Measurements from ENCODE around the gene COL6A3.
A peak's percentile ranks its signal among the peaks of the same experiment; 100 is the strongest.
"Not testable (repeated sequence)": the region's sequence is repeated elsewhere in the genome, so short reads cannot be mapped to it uniquely, and the experiment has no call there.

COL6A3 gene

DNA sequence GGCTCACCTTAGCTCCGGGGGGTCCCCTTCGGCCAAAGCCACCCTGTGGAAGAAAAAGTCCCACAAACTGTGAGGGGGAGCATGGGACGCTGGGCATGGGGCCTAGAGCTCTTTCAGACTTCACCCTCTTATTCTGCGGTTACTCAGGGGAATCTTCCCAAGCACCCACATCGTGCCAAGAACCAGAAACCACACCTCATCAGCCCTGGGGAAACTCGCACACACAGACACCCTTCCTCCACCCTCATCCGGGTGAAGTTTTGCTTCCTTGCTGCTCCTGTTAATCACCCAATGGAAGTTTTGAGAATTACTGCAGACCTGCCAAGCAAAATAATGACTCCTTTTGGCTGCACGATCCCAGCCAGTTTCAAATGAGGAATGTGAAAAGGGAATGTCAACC lies 59.1 kb downstream of the COL6A3 start:
- H3K27ac ChIP-seq, result no peak overlapping the region
- H3K27me3 ChIP-seq (replicated peaks), result no peaks in the 10 kb centered on the region
- in situ Hi-C loops (cut with HindIII; ENCODE audit: low pct_ligation_motif_present, low sequenced_read_pairs), result no loop called here
- DNase-seq, result peak; percentile 11
- no peak overlapping the region for H3K4me3 ChIP-seq (ENCODE audit: low read depth, low read length)
- peaks cover 97% of the 10 kb centered on the region for H3K36me3 ChIP-seq (replicated peaks)
- TF ChIP-seq, protein P1, sequence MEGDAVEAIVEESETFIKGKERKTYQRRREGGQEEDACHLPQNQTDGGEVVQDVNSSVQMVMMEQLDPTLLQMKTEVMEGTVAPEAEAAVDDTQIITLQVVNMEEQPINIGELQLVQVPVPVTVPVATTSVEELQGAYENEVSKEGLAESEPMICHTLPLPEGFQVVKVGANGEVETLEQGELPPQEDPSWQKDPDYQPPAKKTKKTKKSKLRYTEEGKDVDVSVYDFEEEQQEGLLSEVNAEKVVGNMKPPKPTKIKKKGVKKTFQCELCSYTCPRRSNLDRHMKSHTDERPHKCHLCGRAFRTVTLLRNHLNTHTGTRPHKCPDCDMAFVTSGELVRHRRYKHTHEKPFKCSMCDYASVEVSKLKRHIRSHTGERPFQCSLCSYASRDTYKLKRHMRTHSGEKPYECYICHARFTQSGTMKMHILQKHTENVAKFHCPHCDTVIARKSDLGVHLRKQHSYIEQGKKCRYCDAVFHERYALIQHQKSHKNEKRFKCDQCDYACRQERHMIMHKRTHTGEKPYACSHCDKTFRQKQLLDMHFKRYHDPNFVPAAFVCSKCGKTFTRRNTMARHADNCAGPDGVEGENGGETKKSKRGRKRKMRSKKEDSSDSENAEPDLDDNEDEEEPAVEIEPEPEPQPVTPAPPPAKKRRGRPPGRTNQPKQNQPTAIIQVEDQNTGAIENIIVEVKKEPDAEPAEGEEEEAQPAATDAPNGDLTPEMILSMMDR (IDR thresholded peaks at IDR 0.05; ENCODE audit: low read depth, low read length, missing control alignments), result no peak

DNA sequence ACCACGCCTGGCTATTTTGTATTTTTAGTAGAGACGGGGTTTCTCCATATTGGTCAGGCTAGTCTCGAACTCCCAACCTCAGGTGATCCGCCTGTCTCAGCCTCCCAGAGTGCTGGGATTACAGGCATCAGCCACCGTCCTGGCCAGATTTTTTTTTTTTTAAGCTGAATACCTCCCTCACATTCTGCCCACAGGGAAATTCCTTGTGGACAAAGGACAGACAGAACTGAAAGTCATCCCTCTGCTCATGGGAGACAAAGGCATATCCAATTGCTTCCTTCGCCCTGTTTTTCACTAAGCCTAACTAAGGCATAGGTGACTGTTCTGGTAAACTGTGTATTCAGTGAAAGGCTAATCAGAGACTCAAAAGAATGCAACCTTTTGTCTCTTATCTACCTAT lies 59.8 kb downstream of the COL6A3 start:
- H3K27ac ChIP-seq; H3K27me3 ChIP-seq (replicated peaks); DNase-seq; H3K4me3 ChIP-seq (ENCODE audit: low read depth, low read length); in situ Hi-C loops (cut with HindIII; ENCODE audit: low pct_ligation_motif_present, low sequenced_read_pairs): not testable (repeated sequence)
- peaks cover 97% of the 10 kb centered on the region for H3K36me3 ChIP-seq (replicated peaks)

DNA sequence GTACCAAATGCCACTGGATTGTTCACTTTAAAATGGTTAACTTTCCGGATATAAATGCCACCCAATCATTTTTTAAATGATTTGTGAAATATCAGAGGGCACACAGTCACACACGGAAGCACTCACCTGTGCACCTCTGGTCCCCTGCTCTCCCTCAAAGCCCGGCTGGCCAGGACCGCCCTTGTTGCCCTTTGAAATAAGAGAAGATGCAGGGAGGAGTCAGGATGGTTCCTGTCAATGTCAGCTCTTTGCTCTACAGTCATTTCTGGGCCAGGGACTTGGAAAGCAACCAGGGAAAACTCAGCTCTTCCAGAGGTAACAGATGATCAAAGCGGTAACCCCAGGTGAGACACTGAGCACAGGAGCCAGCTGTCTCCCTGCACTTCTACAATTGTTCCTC lies 60.7 kb downstream of the COL6A3 start:
- DNase-seq, result no peak
- Histone ChIP-seq H3K27ac (no peak overlapping the region), H3K27me3 (replicated peaks) (no peaks in the 10 kb centered on the region), H3K4me3 (ENCODE audit: low read depth, low read length) (no peak overlapping the region), H3K36me3 (replicated peaks) (peaks cover 97% of the 10 kb centered on the region)
- in situ Hi-C loops (cut with HindIII; ENCODE audit: low pct_ligation_motif_present, low sequenced_read_pairs), result no loop called here
- TF ChIP-seq, protein P1 (IDR thresholded peaks at IDR 0.05; ENCODE audit: low read depth, low read length, missing control alignments), result no peak

DNA sequence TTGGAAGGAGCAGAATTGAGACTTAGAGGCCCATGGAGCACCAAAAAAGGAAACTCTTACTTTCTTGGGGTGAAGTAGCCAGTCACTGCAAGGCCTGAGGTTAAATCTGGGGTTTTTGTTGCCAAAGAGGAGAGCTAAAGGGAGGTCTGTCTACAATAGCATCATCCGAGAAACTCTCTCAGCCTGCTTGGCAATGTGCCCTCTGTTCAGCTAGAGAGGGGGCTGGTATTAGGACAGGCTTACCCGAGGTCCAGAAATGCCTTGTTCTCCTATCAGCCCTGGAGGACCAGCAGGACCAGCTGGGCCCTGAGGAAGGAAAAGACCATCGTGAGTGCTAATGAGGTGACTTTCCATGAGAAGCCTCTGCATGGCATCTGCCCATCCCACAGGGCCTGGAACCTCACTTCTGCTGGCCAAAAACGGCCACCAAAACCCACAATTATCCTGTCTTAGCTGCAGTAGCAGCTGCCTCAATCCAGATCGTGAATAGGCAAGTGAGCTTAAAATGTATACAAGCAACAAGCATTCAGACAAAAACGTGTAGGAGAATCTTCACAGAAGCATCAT lies 61.6 kb downstream of the COL6A3 start:
- TF ChIP-seq, protein P1 (IDR thresholded peaks at IDR 0.05; ENCODE audit: low read depth, low read length, missing control alignments), result no peak
- H3K27ac ChIP-seq, result no peak overlapping the region
- no peak for DNase-seq
- H3K36me3 ChIP-seq (replicated peaks), result peaks cover 97% of the 10 kb centered on the region
- in situ Hi-C loops (cut with HindIII; ENCODE audit: low pct_ligation_motif_present, low sequenced_read_pairs), result no loop called here
- H3K4me3 ChIP-seq (ENCODE audit: low read depth, low read length), result no peak overlapping the region
- no peaks in the 10 kb centered on the region for H3K27me3 ChIP-seq (replicated peaks)

DNA sequence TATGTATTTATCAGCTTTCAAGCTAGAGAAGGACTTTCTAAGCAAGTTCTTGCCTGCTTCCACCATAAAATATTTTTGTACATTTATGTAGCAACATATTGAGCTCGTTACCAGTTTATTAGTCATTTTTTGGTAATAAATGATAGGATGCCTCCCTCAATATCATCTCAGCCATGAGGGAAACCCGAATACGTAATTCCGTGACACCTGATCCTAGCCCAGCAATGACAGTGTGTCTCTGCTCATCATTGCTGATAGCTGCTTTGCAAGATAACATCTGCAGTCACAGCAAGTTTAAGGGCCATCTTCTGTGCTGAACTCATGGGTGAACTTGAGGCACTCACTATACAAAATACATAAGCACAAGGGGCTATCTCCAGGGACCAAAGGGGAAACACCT lies 62.2 kb downstream of the COL6A3 start:
- H3K27ac ChIP-seq, result no peak overlapping the region
- no peaks in the 10 kb centered on the region for H3K27me3 ChIP-seq (replicated peaks)
- in situ Hi-C loops (cut with HindIII; ENCODE audit: low pct_ligation_motif_present, low sequenced_read_pairs), result no loop called here
- peaks cover 97% of the 10 kb centered on the region for H3K36me3 ChIP-seq (replicated peaks)
- DNase-seq, result no peak
- no peak overlapping the region for H3K4me3 ChIP-seq (ENCODE audit: low read depth, low read length)
- TF ChIP-seq, protein P1 (IDR thresholded peaks at IDR 0.05; ENCODE audit: low read depth, low read length, missing control alignments), result no peak

DNA sequence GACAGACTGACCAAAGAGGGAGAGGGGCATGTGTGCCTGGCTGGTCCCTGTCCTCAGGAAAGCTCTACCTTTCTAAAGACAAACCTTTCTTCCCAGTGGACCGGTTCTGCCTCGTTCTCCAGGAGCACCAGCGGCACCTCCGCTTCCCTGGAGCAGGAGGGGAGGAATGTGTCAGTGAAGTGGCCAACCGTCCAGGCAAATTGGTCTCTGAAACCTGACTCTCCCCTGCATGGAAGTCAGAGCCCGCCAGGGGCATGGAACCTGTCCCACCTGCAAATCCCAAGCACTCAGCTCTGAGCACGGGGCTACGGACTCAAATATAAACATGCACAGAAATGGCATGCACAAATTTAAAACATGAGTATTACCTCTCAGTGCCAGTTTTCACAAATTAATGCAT lies 62.9 kb downstream of the COL6A3 start:
- Histone ChIP-seq H3K4me3 (ENCODE audit: low read depth, low read length) (no peak overlapping the region), H3K27ac (no peak overlapping the region), H3K27me3 (replicated peaks) (no peaks in the 10 kb centered on the region), H3K36me3 (replicated peaks) (peaks cover 99% of the 10 kb centered on the region)
- TF ChIP-seq, protein P1 (IDR thresholded peaks at IDR 0.05; ENCODE audit: low read depth, low read length, missing control alignments), result no peak
- DNase-seq, result no peak
- in situ Hi-C loops (cut with HindIII; ENCODE audit: low pct_ligation_motif_present, low sequenced_read_pairs), result no loop called here

Data from brain microvascular endothelial cell (primary cell).